HepG2 (cell line): Measurements from ENCODE around the gene IRAK2. TPM values are rescaled to one million over a fixed set of nuclear protein-coding genes. Genes with fewer than 3 reads are reported as not detected.
A peak's percentile ranks its signal among the peaks of the same experiment; 100 is the strongest.

Experiments used
- AGO1 ChIP-seq: fragments of 200-400 bp; formaldehyde crosslinking; IDR thresholded peaks from 2 replicates; pipeline ENCODE4 v1.6.1; 2017; ENCODE audit warnings: mild to moderate bottlenecking, low read depth, low read length, moderate library complexity; ENCODE audit not compliant: poor library complexity, severe bottlenecking
- DR1 ChIP-seq: sonication (generic); formaldehyde crosslinking; IDR thresholded peaks from 2 replicates; pipeline ENCODE4 v1.8.0; 2021; ENCODE audit warnings: mild to moderate bottlenecking, missing genetic modification reagents, inconsistent platforms
- ELF4 ChIP-seq: sonication (generic); formaldehyde crosslinking; IDR thresholded peaks from 2 replicates; pipeline ENCODE4 v1.5.0; 2020; ENCODE audit warnings: missing genetic modification reagents, mild to moderate bottlenecking, moderate library complexity, borderline replicate concordance
- HINFP ChIP-seq: sonication (generic); formaldehyde crosslinking; IDR thresholded peaks from 2 replicates; pipeline ENCODE4 v1.4.0; 2020; ENCODE audit warnings: low read depth, mild to moderate bottlenecking, missing genetic modification reagents
- HMG20A ChIP-seq: IDR thresholded peaks from 2 replicates; pipeline ENCODE4 v1.6.1; 2016; ENCODE audit warnings: borderline replicate concordance
- HMGA1 ChIP-seq: sonication (generic); formaldehyde crosslinking; conservative IDR thresholded peaks from 2 replicates; pipeline ENCODE4 v1.4.0; 2020; ENCODE audit warnings: missing genetic modification reagents
- KDM1A ChIP-seq: IDR thresholded peaks from 2 replicates; pipeline ENCODE4 v1.6.1; 2016; ENCODE audit warnings: missing compliant biosample characterization
- MIXL1 ChIP-seq: IDR thresholded peaks from 2 replicates; pipeline ENCODE4 v1.6.1; 2016
- NONO ChIP-seq, 2 experiments: fragments of 450-650 bp in 1 of 2; sonication (generic) in 1 of 2; formaldehyde crosslinking in 1 of 2; IDR thresholded peaks in 1 of 2; conservative IDR thresholded peaks in 1 of 2; 2 replicates each; pipeline versions ENCODE4 v1.6.1 to v1.8.0; 2017 to 2022; ENCODE audit warnings: mild to moderate bottlenecking in 1 of 2, missing genetic modification reagents in 1 of 2, moderate library complexity in 1 of 2
- PREB ChIP-seq: sonication (generic); formaldehyde crosslinking; IDR thresholded peaks from 2 replicates; pipeline ENCODE4 v1.4.0; 2020; ENCODE audit warnings: missing genetic modification reagents
- SMAD3 ChIP-seq: sonication (generic); formaldehyde crosslinking; IDR thresholded peaks from 2 replicates; pipeline ENCODE4 v1.4.0; 2020; ENCODE audit warnings: missing genetic modification reagents
- SNAI1 ChIP-seq: sonication (generic); formaldehyde crosslinking; IDR thresholded peaks from 2 replicates; pipeline ENCODE4 v1.5.0; 2020; ENCODE audit warnings: mild to moderate bottlenecking, missing genetic modification reagents, borderline replicate concordance
- SNRNP70 ChIP-seq: fragments of 200-400 bp; formaldehyde crosslinking; IDR thresholded peaks from 2 replicates; pipeline ENCODE4 v1.6.1; 2017; ENCODE audit warnings: mild to moderate bottlenecking, low read depth, low read length, moderate library complexity
- TAF15 ChIP-seq: fragments of 200-400 bp; formaldehyde crosslinking; IDR thresholded peaks from one replicate; pipeline ENCODE4 v1.6.1; 2018; ENCODE audit warnings: mild to moderate bottlenecking, low read depth, low read length; ENCODE audit not compliant: poor library complexity, severe bottlenecking
- TEAD3 ChIP-seq: optimal IDR thresholded peaks from 2 replicates; pipeline ENCODE3; 2016; ENCODE audit warnings: borderline replicate concordance
- THAP9 ChIP-seq: sonication (generic); formaldehyde crosslinking; IDR thresholded peaks from 2 replicates; pipeline ENCODE4; 2020; ENCODE audit warnings: missing genetic modification reagents, mild to moderate bottlenecking, borderline replicate concordance
- ZBTB33 ChIP-seq: sonication (generic); formaldehyde crosslinking; IDR thresholded peaks from 2 replicates; pipeline ENCODE4 v1.4.0; 2020; ENCODE audit warnings: missing genetic modification reagents
- ZFP36L2 ChIP-seq: sonication (generic); formaldehyde crosslinking; IDR thresholded peaks from 2 replicates; pipeline ENCODE4 v1.4.0; 2020; ENCODE audit warnings: missing genetic modification reagents
- ZNF549 ChIP-seq: sonication (generic); formaldehyde crosslinking; IDR thresholded peaks from 2 replicates; pipeline ENCODE4 v1.5.0; 2020; ENCODE audit warnings: missing genetic modification reagents
- ZNF556 ChIP-seq: sonication (generic); formaldehyde crosslinking; IDR thresholded peaks from 2 replicates; pipeline ENCODE4 v1.4.0; 2020; ENCODE audit warnings: mild to moderate bottlenecking, missing genetic modification reagents, borderline replicate concordance
- ZNF616 ChIP-seq: sonication (generic); formaldehyde crosslinking; IDR thresholded peaks from 2 replicates; pipeline ENCODE4 v1.5.0; 2020; ENCODE audit warnings: low read depth, mild to moderate bottlenecking, missing genetic modification reagents
- ZNF672 ChIP-seq: sonication (generic); formaldehyde crosslinking; IDR thresholded peaks from 2 replicates; pipeline ENCODE4 v1.8.1; 2022; ENCODE audit warnings: missing genetic modification reagents
- polyA plus RNA-seq, 8 experiments: library from polyadenylated mRNA; depleted of rRNA in 3 of 8; stranded (reverse) in 7 of 8; unstranded in 1 of 8; fragments of >200 nt; fragmentation: Illumina TruSeq in 4 of 8; extraction: Trizol in 4 of 8; gene quantifications; 2 replicates each; pipeline versions ENCODE4 v1.2.1 to v1.2.3, GENCODE V29; 2011 to 2016; ENCODE audit warnings: low read depth in 4 of 8, missing spikeins in 1 of 8, mixed read lengths in 1 of 8; ENCODE audit not compliant: insufficient read depth in 1 of 8
- total RNA-seq, 5 experiments: library from RNA; depleted of rRNA; stranded (reverse); fragments of >200 nt; fragmentation: Illumina TruSeq; extraction: Trizol; gene quantifications; 2 replicates each; pipeline ENCODE4 v1.2.3, GENCODE V29; 2016; ENCODE audit warnings: low read depth in 1 of 5

Gene IRAK2
- total and polyA plus RNA-seq, 2 of the 13 experiments (the other 11 are each of a cell fraction or from before 2014, with no cell fraction given) = 13.1 to 23.3 TPM

- no peak for TF ChIP-seq SNAI1 (CRISPR knock-in tag)
- no peak for TF ChIP-seq KDM1A (CRISPR knock-in tag)
- TF ChIP-seq THAP9 (CRISPR knock-in tag) = peak; percentile 68; the same call in 1 of the 2 replicates
- TF ChIP-seq ELF4 (CRISPR knock-in tag) = no peak; the same call in 1 of the 2 replicates
- no peak for TF ChIP-seq HMG20A
- no peak for TF ChIP-seq ZFP36L2 (CRISPR knock-in tag)
- no peak for TF ChIP-seq MIXL1 (CRISPR knock-in tag)
- TF ChIP-seq ZNF549 (CRISPR knock-in tag) = no peak
- TF ChIP-seq SNRNP70 = no peak
- TF ChIP-seq DR1 (CRISPR knock-in tag) = no peak
- TF ChIP-seq ZBTB33 (CRISPR knock-in tag) = no peak
- TF ChIP-seq ZNF616 (CRISPR knock-in tag) = no peak
- TF ChIP-seq NONO (IDR thresholded peaks at IDR 0.05) = no peak
- TF ChIP-seq NONO (CRISPR knock-in tag; conservative IDR thresholded peaks at IDR 0.05) = peak; percentile 80
- peak; percentile 81; the same call in 1 of the 2 replicates for TF ChIP-seq HINFP
- peak; percentile 70; the same call in 1 of the 2 replicates for TF ChIP-seq ZNF556 (CRISPR knock-in tag)
- peak; percentile 6 for TF ChIP-seq TEAD3
- no peak for TF ChIP-seq ZNF672 (CRISPR knock-in tag)
- peak; percentile 25 for TF ChIP-seq TAF15
- no peak for TF ChIP-seq SMAD3 (CRISPR knock-in tag)
- TF ChIP-seq AGO1 = peak; percentile 55
- no peak for TF ChIP-seq HMGA1 (CRISPR knock-in tag)
- no peak for TF ChIP-seq PREB (CRISPR knock-in tag)
Observed at GRCh38 chr3:10164546-10165393, at the start of gene IRAK2 (continued).
